HCT116 (cell line): Measurements from ENCODE around the gene SSX2IP. TPM values are rescaled to one million over a fixed set of nuclear protein-coding genes. Genes with fewer than 3 reads are reported as not detected.

Experiments used
- ATAC-seq: fragments of 200-7000 bp; cut with Tn5 transposase; 2 replicates; pipeline ENCODE4 v1.9.1; 2020; ENCODE audit warnings: mild to moderate bottlenecking, moderate library complexity
- BruUV-seq: library from RNA; stranded (reverse); fragments of 400-500 nt; replicated peaks from 2 replicates; lab custom pipeline; 2021; lab: Mats Ljungman, UMichigan
- CTCF ChIA-PET: fragments of 300-600 bp; sonication (Branson Sonifier 250); formaldehyde crosslinking; loops from one replicate; lab custom pipeline; 2021; ENCODE audit warnings: antibody characterized with exemption; lab: Charles Lee
- POLR2A ChIA-PET: fragments of 300-600, 350-600 bp; sonication (Branson Sonifier 250); formaldehyde crosslinking; loops from one replicate; lab custom pipeline; 2021; ENCODE audit warnings: antibody characterized with exemption; lab: Charles Lee
- RAD21 ChIA-PET, 2 experiments: fragments of 300-600 bp; sonication (Branson Sonifier 250); formaldehyde crosslinking; loops; one replicate each; lab custom pipeline; 2023; ENCODE audit warnings: low total read pairs in 2 of 2; ENCODE audit not compliant: uncharacterized antibody in 2 of 2, unreplicated experiment in 2 of 2, low non-redundant PET in 1 of 2; lab: Charles Lee
- DNase-seq: peaks from one replicate; pipeline ENCODE4 v3.0.0-alpha.2; 2010; ENCODE audit warnings: low read depth, low spot score
- H2AFZ ChIP-seq: fragments of 200-600 bp; shearing (Covaris generic), sonication (generic); 2 replicates; pipeline ENCODE4 v1.6.1; 2017; ENCODE audit warnings: low read depth, mixed run types, mixed read lengths, antibody characterized with exemption, low read length; ENCODE audit not compliant: poor library complexity, severe bottlenecking
- H3K27ac ChIP-seq: 2 replicates; pipeline ENCODE4 v1.5.1; 2012; ENCODE audit warnings: low read depth, low read length
- H3K27me3 ChIP-seq: fragments of 200-600 bp; sonication (generic); 2 replicates; pipeline ENCODE4 v1.6.1; 2016; ENCODE audit warnings: mixed run types, low read length, mixed read lengths; ENCODE audit not compliant: insufficient read depth
- H3K36me3 ChIP-seq, 2 experiments: fragments of 200-500 bp in 1 of 2; fragments of 200-600 bp in 1 of 2; sonication (Bioruptor generic) in 1 of 2; sonication (generic) in 1 of 2; 2 replicates each; pipeline versions ENCODE4 v1.5.1 to v1.6.1; 2014 to 2016; ENCODE audit warnings: low read length in 2 of 2, inconsistent platforms in 1 of 2, mixed read lengths in 1 of 2, mixed run types in 1 of 2; ENCODE audit not compliant: insufficient read depth in 2 of 2, control insufficient read depth in 1 of 2
- H3K4me1 ChIP-seq, 2 experiments: fragments of 200-600 bp in 1 of 2; sonication (generic) in 1 of 2; 2 replicates each; pipeline versions ENCODE4 v1.5.1 to v1.6.1; 2012 to 2017; ENCODE audit warnings: low read length in 2 of 2, inconsistent platforms in 1 of 2, mild to moderate bottlenecking in 1 of 2, mixed read lengths in 1 of 2, mixed run types in 1 of 2, moderate library complexity in 1 of 2; ENCODE audit not compliant: insufficient read depth in 2 of 2, control insufficient read depth in 1 of 2
- H3K4me2 ChIP-seq: fragments of 200-600 bp; sonication (generic); 2 replicates; pipeline ENCODE4 v1.6.1; 2017; ENCODE audit warnings: mixed run types, low read length, mixed read lengths
- H3K4me3 ChIP-seq, 2 experiments: fragments of 200-600 bp in 1 of 2; sonication (generic) in 1 of 2; replicated peaks in 1 of 2; 2 replicates each; pipeline ENCODE4 v1.5.1; 2011 to 2016; ENCODE audit warnings: low read length in 2 of 2, control low read depth in 1 of 2, low read depth in 1 of 2, mild to moderate bottlenecking in 1 of 2, mixed read lengths in 1 of 2, mixed run types in 1 of 2
- H3K79me2 ChIP-seq: fragments of 200-600 bp; sonication (generic); 2 replicates; pipeline ENCODE4 v1.6.1; 2017; ENCODE audit warnings: mild to moderate bottlenecking, mixed run types, low read length, moderate library complexity, mixed read lengths; ENCODE audit not compliant: insufficient read depth
- H3K9ac ChIP-seq: fragments of 200-600 bp; sonication (generic); 2 replicates; pipeline ENCODE4 v1.6.1; 2016; ENCODE audit warnings: low read length, mixed read lengths
- H3K9me2 ChIP-seq: fragments of 200-600 bp; sonication (generic), shearing (Covaris generic); 2 replicates; pipeline ENCODE4 v1.6.1; 2017; ENCODE audit warnings: mixed run types, mild to moderate bottlenecking, moderate library complexity; ENCODE audit not compliant: insufficient read depth
- H3K9me3 ChIP-seq, 2 experiments: fragments of 200-500 bp in 1 of 2; fragments of 200-600 bp in 1 of 2; sonication (Bioruptor generic) in 1 of 2; sonication (generic) in 1 of 2; 2 replicates each; pipeline ENCODE4 v1.6.1; 2014 to 2017; ENCODE audit warnings: low read length in 2 of 2, mixed read lengths in 2 of 2, inconsistent platforms in 1 of 2, low read depth in 1 of 2, mild to moderate bottlenecking in 1 of 2, mixed run types in 1 of 2, moderate library complexity in 1 of 2; ENCODE audit not compliant: control insufficient read depth in 1 of 2, insufficient read depth in 1 of 2
- H4K20me1 ChIP-seq: fragments of 200-600 bp; sonication (generic), shearing (Covaris generic); 2 replicates; pipeline ENCODE4 v1.6.1; 2017; ENCODE audit warnings: mixed run types, mild to moderate bottlenecking, moderate library complexity; ENCODE audit not compliant: insufficient read depth
- CBX3 ChIP-seq: IDR thresholded peaks from 2 replicates; pipeline ENCODE4 v1.6.1; 2012; ENCODE audit warnings: low read depth
- CEBPB ChIP-seq: IDR thresholded peaks from 2 replicates; pipeline ENCODE4 v1.6.1; 2012; ENCODE audit warnings: low read depth
- EGR1 ChIP-seq: IDR thresholded peaks from 2 replicates; pipeline ENCODE4 v1.6.1; 2012; ENCODE audit warnings: low read depth
- ELF1 ChIP-seq: IDR thresholded peaks from 2 replicates; pipeline ENCODE4 v1.6.1; 2012; ENCODE audit warnings: low read depth, borderline replicate concordance
- EZH2 ChIP-seq: fragments of 200-600 bp; sonication (generic); IDR thresholded peaks from 2 replicates; pipeline ENCODE4 v1.6.1; 2017; ENCODE audit warnings: antibody characterized with exemption, mixed run types
- EZH2phosphoT487 ChIP-seq: fragments of 200-600 bp; IDR thresholded peaks from 2 replicates; pipeline ENCODE4 v1.6.1; 2018; ENCODE audit warnings: antibody characterized with exemption, borderline replicate concordance
- FOSL1 ChIP-seq: IDR thresholded peaks from 2 replicates; pipeline ENCODE4 v1.6.1; 2012; ENCODE audit warnings: low read depth
- JUND ChIP-seq: IDR thresholded peaks from 2 replicates; pipeline ENCODE4 v1.6.1; 2012
- RAD21 ChIP-seq: IDR thresholded peaks from 2 replicates; pipeline ENCODE4 v1.6.1; 2012; ENCODE audit warnings: low read depth, mild to moderate bottlenecking
- SIN3A ChIP-seq: IDR thresholded peaks from 2 replicates; pipeline ENCODE4 v1.6.1; 2012; ENCODE audit warnings: low read depth
- SRF ChIP-seq: IDR thresholded peaks from 2 replicates; pipeline ENCODE4 v1.6.1; 2012; ENCODE audit warnings: low read depth
- YY1 ChIP-seq: IDR thresholded peaks from 2 replicates; pipeline ENCODE4 v1.6.1; 2011; ENCODE audit warnings: low read length, low read depth, moderate library complexity, mild to moderate bottlenecking; ENCODE audit not compliant: insufficient replicate concordance; ENCODE audit errors: extremely low read depth
- ZFX ChIP-seq: fragments of 450-650 bp; IDR thresholded peaks from 2 replicates; pipeline ENCODE4 v1.6.1; 2017
- ZNF274 ChIP-seq: fragments of 200-500 bp; sonication (Bioruptor generic); IDR thresholded peaks from 2 replicates; pipeline ENCODE4 v1.6.1; 2014; ENCODE audit warnings: mild to moderate bottlenecking, low read depth, low read length, inconsistent platforms
- intact Hi-C: fragments of 100-400 bp; cut with micrococcal nuclease; formaldehyde crosslinking; loops from 2 replicates; pipeline ENCODE4 v1.10.0; 2022
- total RNA-seq: library from RNA; stranded (reverse); gene quantifications from one replicate; pipeline ENCODE4 v1.2.1, GENCODE V29; 2021; ENCODE audit not compliant: unreplicated experiment
- TF ChIP-seq, protein P1 (sequence below): IDR thresholded peaks from 2 replicates; pipeline ENCODE4 v1.6.1; 2011; ENCODE audit warnings: mild to moderate bottlenecking, low read length, moderate library complexity; ENCODE audit not compliant: insufficient replicate concordance; ENCODE audit errors: extremely low read depth
- TF ChIP-seq, protein P2 (sequence below), 3 experiments: fragments of 200-600 bp in 1 of 3; sonication (generic) in 1 of 3; IDR thresholded peaks in 2 of 3; conservative IDR thresholded peaks in 1 of 3; 2 replicates each; pipeline ENCODE4 v1.5.1; 2012 to 2017; ENCODE audit warnings: low read depth in 2 of 3, low read length in 2 of 3, antibody characterized with exemption in 1 of 3, borderline replicate concordance in 1 of 3, control low read depth in 1 of 3, mild to moderate bottlenecking in 1 of 3, mixed read lengths in 1 of 3, mixed run types in 1 of 3, moderate library complexity in 1 of 3; ENCODE audit not compliant: insufficient read depth in 1 of 3
- TF ChIP-seq, protein P3 (sequence below): IDR thresholded peaks from 2 replicates; pipeline ENCODE4 v1.6.1; 2012; ENCODE audit warnings: low read depth
- TF ChIP-seq, protein P4 (sequence below): IDR thresholded peaks from 2 replicates; pipeline ENCODE4 v1.6.1; 2012
- TF ChIP-seq, protein P5 (sequence below): IDR thresholded peaks from 2 replicates; pipeline ENCODE4 v1.6.1; 2012

The SSX2IP gene
- total RNA-seq, 1 experiment from 2014 or later, result 51.5 TPM

DNA sequence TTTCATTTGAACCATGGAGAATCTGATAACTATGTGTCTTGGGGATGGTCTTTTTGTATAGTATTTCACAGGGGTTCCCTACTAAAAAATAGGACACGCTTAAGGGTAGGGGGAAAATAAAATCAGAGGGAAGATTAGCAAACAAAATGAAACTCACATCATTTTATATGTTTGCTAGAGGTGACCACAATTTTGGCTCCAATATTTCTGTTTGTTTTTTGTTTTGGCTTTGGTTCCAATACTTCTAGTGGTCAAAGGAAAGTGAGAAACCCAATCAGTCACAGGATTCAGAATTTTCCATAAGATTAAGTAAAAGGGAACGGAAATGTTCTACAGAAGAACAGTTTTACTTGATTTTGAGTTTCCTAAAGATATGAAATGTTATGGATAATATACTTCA, 42.3 kb upstream of the SSX2IP start:
- TF ChIP-seq, protein P1, sequence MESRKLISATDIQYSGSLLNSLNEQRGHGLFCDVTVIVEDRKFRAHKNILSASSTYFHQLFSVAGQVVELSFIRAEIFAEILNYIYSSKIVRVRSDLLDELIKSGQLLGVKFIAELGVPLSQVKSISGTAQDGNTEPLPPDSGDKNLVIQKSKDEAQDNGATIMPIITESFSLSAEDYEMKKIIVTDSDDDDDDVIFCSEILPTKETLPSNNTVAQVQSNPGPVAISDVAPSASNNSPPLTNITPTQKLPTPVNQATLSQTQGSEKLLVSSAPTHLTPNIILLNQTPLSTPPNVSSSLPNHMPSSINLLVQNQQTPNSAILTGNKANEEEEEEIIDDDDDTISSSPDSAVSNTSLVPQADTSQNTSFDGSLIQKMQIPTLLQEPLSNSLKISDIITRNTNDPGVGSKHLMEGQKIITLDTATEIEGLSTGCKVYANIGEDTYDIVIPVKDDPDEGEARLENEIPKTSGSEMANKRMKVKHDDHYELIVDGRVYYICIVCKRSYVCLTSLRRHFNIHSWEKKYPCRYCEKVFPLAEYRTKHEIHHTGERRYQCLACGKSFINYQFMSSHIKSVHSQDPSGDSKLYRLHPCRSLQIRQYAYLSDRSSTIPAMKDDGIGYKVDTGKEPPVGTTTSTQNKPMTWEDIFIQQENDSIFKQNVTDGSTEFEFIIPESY, result no peak
- no peak for TF ChIP-seq SRF
- no peak for TF ChIP-seq YY1
- TF ChIP-seq CEBPB, result no peak
- TF ChIP-seq, protein P2, sequence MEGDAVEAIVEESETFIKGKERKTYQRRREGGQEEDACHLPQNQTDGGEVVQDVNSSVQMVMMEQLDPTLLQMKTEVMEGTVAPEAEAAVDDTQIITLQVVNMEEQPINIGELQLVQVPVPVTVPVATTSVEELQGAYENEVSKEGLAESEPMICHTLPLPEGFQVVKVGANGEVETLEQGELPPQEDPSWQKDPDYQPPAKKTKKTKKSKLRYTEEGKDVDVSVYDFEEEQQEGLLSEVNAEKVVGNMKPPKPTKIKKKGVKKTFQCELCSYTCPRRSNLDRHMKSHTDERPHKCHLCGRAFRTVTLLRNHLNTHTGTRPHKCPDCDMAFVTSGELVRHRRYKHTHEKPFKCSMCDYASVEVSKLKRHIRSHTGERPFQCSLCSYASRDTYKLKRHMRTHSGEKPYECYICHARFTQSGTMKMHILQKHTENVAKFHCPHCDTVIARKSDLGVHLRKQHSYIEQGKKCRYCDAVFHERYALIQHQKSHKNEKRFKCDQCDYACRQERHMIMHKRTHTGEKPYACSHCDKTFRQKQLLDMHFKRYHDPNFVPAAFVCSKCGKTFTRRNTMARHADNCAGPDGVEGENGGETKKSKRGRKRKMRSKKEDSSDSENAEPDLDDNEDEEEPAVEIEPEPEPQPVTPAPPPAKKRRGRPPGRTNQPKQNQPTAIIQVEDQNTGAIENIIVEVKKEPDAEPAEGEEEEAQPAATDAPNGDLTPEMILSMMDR (IDR thresholded peaks at IDR 0.05 in 2 of 3, conservative IDR thresholded peaks at IDR 0.05 in 1 of 3; ENCODE audit: borderline replicate concordance in 1 of 3, insufficient read depth in 1 of 3, low read depth in 2 of 3, low read length in 2 of 3), result no peak
- TF ChIP-seq SIN3A, result no peak
- TF ChIP-seq ZFX, result no peak
- TF ChIP-seq EGR1, result no peak
- TF ChIP-seq, protein P3, sequence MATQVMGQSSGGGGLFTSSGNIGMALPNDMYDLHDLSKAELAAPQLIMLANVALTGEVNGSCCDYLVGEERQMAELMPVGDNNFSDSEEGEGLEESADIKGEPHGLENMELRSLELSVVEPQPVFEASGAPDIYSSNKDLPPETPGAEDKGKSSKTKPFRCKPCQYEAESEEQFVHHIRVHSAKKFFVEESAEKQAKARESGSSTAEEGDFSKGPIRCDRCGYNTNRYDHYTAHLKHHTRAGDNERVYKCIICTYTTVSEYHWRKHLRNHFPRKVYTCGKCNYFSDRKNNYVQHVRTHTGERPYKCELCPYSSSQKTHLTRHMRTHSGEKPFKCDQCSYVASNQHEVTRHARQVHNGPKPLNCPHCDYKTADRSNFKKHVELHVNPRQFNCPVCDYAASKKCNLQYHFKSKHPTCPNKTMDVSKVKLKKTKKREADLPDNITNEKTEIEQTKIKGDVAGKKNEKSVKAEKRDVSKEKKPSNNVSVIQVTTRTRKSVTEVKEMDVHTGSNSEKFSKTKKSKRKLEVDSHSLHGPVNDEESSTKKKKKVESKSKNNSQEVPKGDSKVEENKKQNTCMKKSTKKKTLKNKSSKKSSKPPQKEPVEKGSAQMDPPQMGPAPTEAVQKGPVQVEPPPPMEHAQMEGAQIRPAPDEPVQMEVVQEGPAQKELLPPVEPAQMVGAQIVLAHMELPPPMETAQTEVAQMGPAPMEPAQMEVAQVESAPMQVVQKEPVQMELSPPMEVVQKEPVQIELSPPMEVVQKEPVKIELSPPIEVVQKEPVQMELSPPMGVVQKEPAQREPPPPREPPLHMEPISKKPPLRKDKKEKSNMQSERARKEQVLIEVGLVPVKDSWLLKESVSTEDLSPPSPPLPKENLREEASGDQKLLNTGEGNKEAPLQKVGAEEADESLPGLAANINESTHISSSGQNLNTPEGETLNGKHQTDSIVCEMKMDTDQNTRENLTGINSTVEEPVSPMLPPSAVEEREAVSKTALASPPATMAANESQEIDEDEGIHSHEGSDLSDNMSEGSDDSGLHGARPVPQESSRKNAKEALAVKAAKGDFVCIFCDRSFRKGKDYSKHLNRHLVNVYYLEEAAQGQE, result no peak
- no peak for TF ChIP-seq ELF1
- TF ChIP-seq JUND, result no peak
- TF ChIP-seq, protein P4, sequence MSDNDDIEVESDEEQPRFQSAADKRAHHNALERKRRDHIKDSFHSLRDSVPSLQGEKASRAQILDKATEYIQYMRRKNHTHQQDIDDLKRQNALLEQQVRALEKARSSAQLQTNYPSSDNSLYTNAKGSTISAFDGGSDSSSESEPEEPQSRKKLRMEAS, result no peak
- TF ChIP-seq CBX3, result no peak
- TF ChIP-seq EZH2, result no peak
- no peak for TF ChIP-seq FOSL1
- TF ChIP-seq, protein P5, sequence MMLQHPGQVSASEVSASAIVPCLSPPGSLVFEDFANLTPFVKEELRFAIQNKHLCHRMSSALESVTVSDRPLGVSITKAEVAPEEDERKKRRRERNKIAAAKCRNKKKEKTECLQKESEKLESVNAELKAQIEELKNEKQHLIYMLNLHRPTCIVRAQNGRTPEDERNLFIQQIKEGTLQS, result no peak
- no peak for TF ChIP-seq RAD21
- TF ChIP-seq ZNF274, result no peak
- no peak for TF ChIP-seq EZH2phosphoT487
- TF ChIP-seq, all 23 proteins: peak for 0
- H4K20me1 ChIP-seq, result no peaks in the 10 kb centered on the region
- H3K9me3 ChIP-seq, result no peaks in the 10 kb centered on the region; a peak in 1 of 4 replicates
- no peak overlapping the region for H2AFZ ChIP-seq
- H3K4me3 ChIP-seq, result no peak overlapping the region
- no peak overlapping the region for H3K9ac ChIP-seq
- no peaks in the 10 kb centered on the region for H3K9me2 ChIP-seq
- no peaks in the 10 kb centered on the region for H3K4me1 ChIP-seq
- no peaks in the 10 kb centered on the region for H3K27me3 ChIP-seq
- no TSS peak for BruUV-seq
- no peak overlapping the region for H3K4me2 ChIP-seq
- H3K27ac ChIP-seq, result no peak overlapping the region
- intact Hi-C loops, result no loop called here
- ATAC-seq (no peak), DNase-seq (no peak)
- H3K79me2 ChIP-seq, result no peaks in the 10 kb centered on the region
- POLR2A ChIA-PET, result no interaction called here
- RAD21 ChIA-PET, result no interaction called here
- CTCF ChIA-PET, result no interaction called here
- H3K36me3 ChIP-seq, result no peaks in the 10 kb centered on the region
